Muscle of leg (tissue), 11 donors: ENCODE results near the gene LMNTD2. TPM values are rescaled to one million over a fixed set of nuclear protein-coding genes. Genes with fewer than 3 reads are reported as not detected.
"Not testable (repeated sequence)": the region's sequence is repeated elsewhere in the genome, so short reads cannot be mapped to it uniquely, and the experiment has no call there.

ENCODE experiments used
- DNase-seq: peaks from one replicate; pipeline ENCODE4 v3.0.0; 2013
- H3K27ac ChIP-seq: one replicate; pipeline ENCODE4 v1.5.1; 2013; ENCODE audit warnings: mild to moderate bottlenecking, low read length, control low read depth
- H3K27me3 ChIP-seq: one replicate; pipeline ENCODE4 v1.6.1; 2013; ENCODE audit warnings: low read length; ENCODE audit not compliant: control insufficient read depth, insufficient read depth
- H3K36me3 ChIP-seq: one replicate; pipeline ENCODE4 v1.6.1; 2013; ENCODE audit warnings: low read length; ENCODE audit not compliant: control insufficient read depth, insufficient read depth
- H3K4me1 ChIP-seq: one replicate; pipeline ENCODE4 v1.6.1; 2013; ENCODE audit warnings: low read length; ENCODE audit not compliant: control insufficient read depth, insufficient read depth
- H3K4me3 ChIP-seq: one replicate; pipeline ENCODE4 v1.5.1; 2013; ENCODE audit warnings: low read length, control low read depth
- H3K9me3 ChIP-seq: replicated peaks from 2 replicates; pipeline ENCODE4 v1.6.1; 2013; ENCODE audit warnings: low read depth, low read length; ENCODE audit not compliant: control insufficient read depth
- WGBS: methylation state at CpG from one replicate; pipeline ENCODE4 v1.1.5; 2013; ENCODE audit warnings: missing lambda C conversion rate; ENCODE audit not compliant: insufficient coverage; 5-methylcytosine and 5-hydroxymethylcytosine counted together
- polyA plus RNA-seq, 8 donors: library from polyadenylated mRNA; unstranded; fragments of 120-200 nt; gene quantifications; one replicate each; pipeline versions ENCODE4 v1.2.1 to v1.2.3, GENCODE V29; 2013; ENCODE audit warnings: inconsistent platforms in 1 of 8, low replicate concordance in 1 of 8; ENCODE audit not compliant: insufficient read length in 8 of 8, insufficient read depth in 1 of 8
- total RNA-seq: library from RNA; stranded (reverse); fragments of 120-200 nt; gene quantifications from one replicate; pipeline ENCODE4 v1.2.4, GENCODE V29; 2013

The LMNTD2 gene
- total and polyA plus RNA-seq, 9 donors: 0.22 to 1.5 (median 0.57) TPM

DNA sequence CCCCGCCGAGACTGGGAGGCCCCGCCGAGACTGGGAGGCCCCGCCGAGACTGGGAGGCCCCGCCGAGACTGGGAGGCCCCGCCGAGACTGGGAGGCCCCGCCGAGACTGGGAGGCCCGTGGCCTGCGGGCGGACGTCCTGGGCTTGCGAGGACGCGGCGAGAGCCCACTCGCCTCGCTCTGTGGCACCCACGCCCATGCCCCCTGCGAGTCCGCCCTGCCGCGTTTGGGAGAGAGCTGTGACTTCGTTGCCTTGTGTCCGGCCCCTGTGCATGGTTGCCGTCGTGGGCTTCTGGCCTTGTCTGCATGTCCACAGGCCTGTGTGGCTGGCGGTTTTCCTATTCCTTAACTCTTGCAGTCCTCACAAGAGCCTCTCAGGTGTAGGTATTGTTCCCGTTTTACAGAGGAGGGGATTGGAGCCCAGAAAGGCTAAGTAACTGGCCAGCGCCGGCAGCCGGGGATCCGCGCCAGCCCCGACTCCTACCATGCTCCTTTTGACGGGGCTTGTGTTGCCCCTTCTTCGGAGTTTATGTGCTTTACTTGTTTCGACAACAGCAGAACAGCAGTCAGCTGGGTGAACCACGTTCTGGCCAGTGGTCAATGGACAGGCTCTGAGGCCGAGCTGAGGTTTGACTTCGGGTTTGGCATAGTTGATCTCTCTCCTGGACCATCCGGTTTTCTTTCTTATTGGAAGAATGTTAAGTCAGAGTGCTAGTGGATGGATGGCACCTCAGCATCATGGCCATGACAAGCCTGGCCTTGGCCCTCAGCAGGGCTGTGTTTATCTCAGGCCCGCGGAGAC, 16.5 kb upstream of the LMNTD2 start:
- H3K27ac ChIP-seq: peak overlapping the region; percentile 20
- peaks cover 33% of the 10 kb centered on the region for H3K4me1 ChIP-seq
- WGBS: 7% methylated on average over 35 of the region's 48 CpGs
- DNase-seq: peak; percentile 42
- peak overlapping the region; percentile 90 for H3K4me3 ChIP-seq
- peaks cover 22% of the 10 kb centered on the region for H3K27me3 ChIP-seq
- H3K36me3 ChIP-seq: peaks cover 12% of the 10 kb centered on the region
- no peaks in the 10 kb centered on the region for H3K9me3 ChIP-seq

DNA sequence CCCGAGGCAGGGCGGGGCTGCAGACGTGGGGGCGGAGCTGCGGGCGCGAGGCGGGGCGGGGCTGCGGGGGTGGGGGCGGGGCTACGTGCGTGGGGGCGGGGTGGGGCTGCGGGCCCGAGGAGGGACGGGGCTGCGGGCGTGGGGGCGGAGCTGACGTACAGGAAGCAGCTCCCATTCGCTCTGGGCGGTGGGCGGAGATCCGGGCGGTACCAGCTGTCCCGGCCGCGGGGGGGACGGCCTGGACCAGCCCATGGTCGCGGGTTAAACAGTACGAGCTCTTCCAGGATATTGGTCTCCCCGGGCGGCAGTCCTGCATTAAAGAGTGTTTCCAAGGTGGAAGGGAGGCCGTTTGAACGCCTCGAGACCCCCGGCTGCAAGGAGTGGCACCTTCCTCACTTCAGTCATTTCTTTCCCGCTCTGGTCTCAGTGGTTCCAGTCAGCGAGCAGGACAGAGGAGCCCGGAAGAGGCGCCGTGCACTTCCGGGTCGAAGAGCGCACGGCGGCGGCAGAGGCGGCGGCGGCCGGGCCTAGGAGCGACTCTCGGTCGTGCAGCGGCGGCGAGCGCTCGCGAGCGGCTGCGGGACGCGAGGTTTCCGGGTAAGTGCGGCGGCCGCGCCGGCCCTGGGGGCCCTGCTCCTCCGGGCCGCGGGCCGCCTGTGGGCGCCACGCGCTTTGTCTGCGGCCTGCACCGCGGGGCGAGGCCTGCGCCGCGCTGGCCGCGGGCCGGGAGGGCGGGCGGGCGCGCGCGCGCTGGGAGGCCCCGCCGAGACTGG, 15.6 kb upstream of the LMNTD2 start, which contains the start of gene PHRF1:
TSS of gene PHRF1 (plus strand) at position 475 of the 773 bp plus-strand sequence. CDS start 5,043 bp downstream, outside the sequence.
- DNase-seq: peak; percentile 97
- Histone ChIP-seq H3K27ac (peak within 1 kb of the TSS; percentile 91), H3K9me3 (no peaks in the 10 kb centered on the region), H3K4me3 (peak within 1 kb of the TSS; percentile 90), H3K4me1 (peaks cover 32% of the 10 kb centered on the region), H3K36me3 (peaks cover 3% of the 10 kb centered on the region), H3K27me3 (peaks cover 22% of the 10 kb centered on the region)
- WGBS: under 1% methylated on average over 73 of the region's 99 CpGs

DNA sequence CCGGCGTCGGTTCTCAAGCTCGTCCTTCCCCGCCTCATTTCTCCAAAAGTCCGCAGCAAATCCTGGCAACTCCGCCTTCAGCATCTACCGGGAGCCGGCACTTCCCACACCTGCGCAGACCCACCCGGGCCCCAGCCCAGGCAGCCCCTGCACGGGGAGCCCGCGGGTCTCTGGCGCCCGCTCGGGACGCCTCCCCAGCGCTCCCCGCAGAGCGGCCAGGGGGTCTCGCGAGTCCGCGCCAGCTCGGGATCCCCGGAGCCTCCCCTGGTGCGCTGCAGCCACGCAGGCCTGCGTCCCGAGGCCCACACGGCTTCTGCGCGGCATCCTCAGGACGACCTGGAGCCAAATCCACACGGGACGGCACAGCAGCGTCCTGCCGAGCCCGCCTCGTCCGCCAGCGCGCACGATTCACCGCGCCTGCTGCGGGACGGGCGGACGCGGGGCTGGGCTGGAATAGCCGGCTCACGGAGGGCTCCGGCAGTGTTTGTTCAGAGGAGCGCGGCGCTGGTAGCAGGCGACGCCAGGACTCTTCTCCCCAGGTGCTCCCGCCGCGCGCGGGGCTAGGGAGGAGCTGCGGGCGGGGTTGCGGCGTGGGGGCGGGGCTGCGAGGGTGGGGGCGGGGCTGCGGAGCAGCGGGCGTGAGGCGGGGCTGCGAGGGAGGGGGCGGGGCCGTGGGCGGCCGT, 14.9 kb upstream of the LMNTD2 start:
- H3K27me3 ChIP-seq: peaks cover 22% of the 10 kb centered on the region
- no peak for DNase-seq
- H3K36me3 ChIP-seq: peaks cover 2% of the 10 kb centered on the region
- H3K27ac ChIP-seq: no peak overlapping the region
- H3K9me3 ChIP-seq: no peaks in the 10 kb centered on the region
- peaks cover 31% of the 10 kb centered on the region for H3K4me1 ChIP-seq
- H3K4me3 ChIP-seq: peak overlapping the region; percentile 58
- under 1% methylated on average over 55 of the region's 81 CpGs for WGBS

DNA sequence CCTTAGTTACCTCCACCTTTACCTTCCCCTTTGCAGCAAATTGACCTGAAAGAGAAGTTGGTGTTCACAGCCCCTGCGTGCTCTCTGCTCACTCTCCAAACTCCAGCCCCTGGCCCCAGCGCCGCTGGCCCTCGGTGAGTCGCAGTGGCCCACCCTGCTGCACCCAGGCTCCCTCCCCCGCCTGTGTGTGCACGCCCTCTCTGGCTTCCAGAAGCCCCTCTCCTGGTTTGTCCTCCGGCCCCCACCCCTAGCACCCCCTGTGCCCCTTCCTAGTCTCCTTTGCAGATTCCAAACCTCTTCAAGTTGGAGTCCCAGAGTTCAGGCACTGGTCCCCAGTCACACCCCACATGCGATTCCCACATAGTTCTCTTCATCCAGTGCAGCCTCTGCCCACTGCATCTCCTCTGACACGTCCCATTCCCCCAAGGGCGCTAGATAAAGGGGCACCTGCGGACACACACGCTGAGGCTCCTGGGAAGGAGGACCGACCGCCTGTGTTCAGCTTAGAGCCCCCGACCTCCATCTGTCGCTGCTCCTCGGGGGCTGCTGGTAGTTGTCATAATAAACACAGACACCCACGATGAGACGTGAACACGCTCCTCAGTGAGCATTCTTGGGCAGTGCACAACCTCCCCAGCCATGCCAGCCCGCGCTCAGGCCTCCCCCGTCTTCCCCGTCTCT, 14.2 kb upstream of the LMNTD2 start:
- DNase-seq: peak; percentile 45
- WGBS: 18% methylated on average over 24 of the region's 25 CpGs
- Histone ChIP-seq H3K27me3 (peaks cover 22% of the 10 kb centered on the region), H3K27ac (no peak overlapping the region), H3K9me3 (no peaks in the 10 kb centered on the region), H3K4me1 (peaks cover 33% of the 10 kb centered on the region), H3K4me3 (peak overlapping the region; percentile 58), H3K36me3 (peaks cover 2% of the 10 kb centered on the region)

DNA sequence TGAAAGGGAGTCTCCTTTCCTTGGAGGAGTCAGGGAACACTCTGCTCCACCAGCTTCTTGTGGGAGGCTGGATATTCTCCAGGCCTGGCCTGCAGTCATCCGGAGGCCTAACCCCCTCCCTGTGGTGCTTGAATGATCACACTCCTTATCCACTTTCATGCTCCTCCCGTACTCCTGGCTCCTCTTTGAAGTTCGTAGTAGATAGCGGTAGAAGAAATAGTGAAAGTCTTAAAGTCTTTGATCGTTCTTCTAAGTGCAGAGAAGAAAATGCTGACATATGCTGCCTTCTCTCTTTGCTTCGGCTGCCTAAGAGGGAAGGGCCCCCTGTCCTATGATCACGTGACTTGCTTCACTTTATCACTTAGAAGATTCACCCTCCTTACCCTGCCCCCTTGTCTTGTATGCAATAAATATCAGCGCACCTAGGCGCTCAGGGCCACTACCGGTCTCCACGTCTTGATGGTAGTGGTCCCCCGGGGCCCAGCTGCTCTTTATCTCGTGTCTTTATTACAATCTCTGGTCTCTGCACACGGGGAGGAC, 13.6 kb upstream of the LMNTD2 start:
- peaks cover 37% of the 10 kb centered on the region for H3K4me1 ChIP-seq

DNA sequence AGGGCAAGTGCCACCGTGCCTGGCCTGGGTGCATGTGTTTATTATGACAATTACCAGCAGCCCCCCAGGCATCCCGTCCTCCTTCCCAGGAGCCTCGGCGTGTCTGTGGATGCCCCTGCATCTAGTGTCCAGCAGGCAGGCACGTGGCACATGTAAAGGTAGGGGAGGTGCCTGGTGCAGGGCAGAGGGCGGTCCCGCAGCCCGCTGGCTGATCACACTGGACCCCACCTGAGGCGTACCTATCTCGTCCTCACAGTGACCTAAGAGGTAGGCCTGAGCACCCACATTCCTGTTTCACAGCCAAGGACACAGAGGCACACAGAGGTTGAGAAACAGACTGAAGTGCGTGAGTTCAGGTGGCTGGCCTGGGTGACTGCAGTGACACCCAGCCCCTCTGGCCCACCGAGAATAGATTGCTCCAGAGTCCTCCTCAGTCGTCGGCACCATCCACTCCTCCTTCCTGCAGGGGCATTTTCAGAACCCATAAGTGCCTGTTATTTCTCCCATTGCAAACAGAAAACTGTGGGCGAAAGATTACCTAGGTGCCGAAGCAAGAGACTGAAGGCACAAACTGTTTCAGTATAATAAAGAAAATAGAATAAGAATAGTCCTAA, 12.7 kb upstream of the LMNTD2 start:
- WGBS: 89% methylated on average over 11 of the region's 16 CpGs
- Histone ChIP-seq H3K36me3 (peaks cover 2% of the 10 kb centered on the region), H3K4me1 (peaks cover 32% of the 10 kb centered on the region), H3K27ac (no peak overlapping the region), H3K27me3 (peaks cover 22% of the 10 kb centered on the region), H3K9me3 (no peaks in the 10 kb centered on the region), H3K4me3 (no peak overlapping the region)
- DNase-seq: no peak

More for the DNA sequence above, 13.6 kb upstream of the LMNTD2 start:
- H3K27me3 ChIP-seq: peaks cover 22% of the 10 kb centered on the region
- H3K36me3 ChIP-seq, H3K9me3 ChIP-seq, H3K4me3 ChIP-seq, H3K27ac ChIP-seq: not testable (repeated sequence)
- peak; percentile 19 for DNase-seq
- WGBS: 45% methylated on average over 8 of the region's 14 CpGs

DNA sequence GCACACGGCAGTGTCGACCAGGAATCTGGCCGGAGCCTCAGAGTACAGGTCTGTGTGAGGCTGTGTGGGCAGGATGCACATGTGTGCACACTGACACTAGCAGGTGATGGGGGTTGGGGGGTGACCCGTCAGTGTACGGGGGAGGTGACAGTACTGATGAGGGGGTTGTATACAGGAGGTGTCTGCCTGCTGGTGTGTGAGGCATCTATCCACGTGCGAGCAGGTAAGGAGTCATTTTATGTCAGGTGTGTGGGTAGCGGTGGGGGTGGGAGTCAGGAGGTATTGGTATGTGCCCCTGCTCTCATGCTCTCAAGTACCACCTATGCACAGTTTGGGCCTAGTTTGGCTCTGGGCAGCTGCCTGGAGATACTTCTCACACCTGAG, 11.3 kb upstream of the LMNTD2 start:
- Histone ChIP-seq H3K9me3 (no peaks in the 10 kb centered on the region), H3K4me1 (peaks cover 28% of the 10 kb centered on the region), H3K27ac (no peak overlapping the region), H3K27me3 (peaks cover 22% of the 10 kb centered on the region), H3K36me3 (no peaks in the 10 kb centered on the region), H3K4me3 (no peak overlapping the region)
- no peak for DNase-seq
- WGBS: 66% methylated on average over 6 of the region's 8 CpGs

DNA sequence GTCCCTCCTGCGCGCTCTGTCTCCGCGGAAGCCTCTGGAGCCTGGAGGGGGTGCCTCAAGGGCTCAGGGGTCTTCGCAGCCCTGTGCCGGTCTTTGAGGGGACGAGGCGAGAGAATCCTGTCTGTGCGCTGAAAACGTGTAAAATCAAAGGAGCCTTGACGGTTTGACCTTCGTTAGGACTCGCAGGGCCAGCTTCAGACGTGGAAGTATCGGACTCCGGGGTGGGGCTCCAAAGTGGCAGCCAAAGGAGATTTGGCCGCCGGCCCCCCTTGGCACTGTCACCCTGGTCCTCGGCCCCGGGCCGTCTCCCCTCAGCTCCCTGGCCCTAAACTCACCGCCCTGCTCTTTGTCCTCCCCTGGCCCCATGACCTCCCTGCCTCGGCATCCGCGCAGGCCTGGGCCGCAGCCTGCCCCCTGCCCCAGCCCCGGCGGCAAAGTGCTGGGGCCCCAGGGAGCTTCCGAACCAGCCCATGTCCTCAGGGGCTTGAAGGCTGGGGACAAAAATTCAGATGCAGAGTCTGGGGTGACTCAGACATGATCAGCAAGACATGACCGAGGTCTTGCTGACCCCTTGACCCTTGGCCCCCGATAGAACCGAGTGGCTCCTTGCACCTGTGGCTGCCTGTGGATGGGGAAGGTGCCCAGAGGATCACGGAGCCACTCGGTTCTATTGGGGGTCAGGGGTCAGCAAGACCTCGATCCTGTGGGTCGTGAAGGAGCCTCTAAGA, 8.8 kb upstream of the LMNTD2 start:
- Histone ChIP-seq H3K36me3 (no peaks in the 10 kb centered on the region), H3K9me3 (no peaks in the 10 kb centered on the region), H3K27me3 (peaks cover 9% of the 10 kb centered on the region), H3K27ac (peak overlapping the region; percentile 65), H3K4me3 (peak overlapping the region; percentile 55), H3K4me1 (peaks cover 22% of the 10 kb centered on the region)
- DNase-seq: peak; percentile 40
- 31% methylated on average over 36 of the region's 36 CpGs for WGBS
